Activated T-cell treated with anti-CD3 and anti-CD28 coated beads for 48 hours (primary cell): ENCODE measurements around the gene FAM149A.

Source experiments
- DNase-seq: peaks from one replicate; pipeline ENCODE4 v3.0.0-alpha.2; 2020; ENCODE audit warnings: low read depth

Gene FAM149A

DNA sequence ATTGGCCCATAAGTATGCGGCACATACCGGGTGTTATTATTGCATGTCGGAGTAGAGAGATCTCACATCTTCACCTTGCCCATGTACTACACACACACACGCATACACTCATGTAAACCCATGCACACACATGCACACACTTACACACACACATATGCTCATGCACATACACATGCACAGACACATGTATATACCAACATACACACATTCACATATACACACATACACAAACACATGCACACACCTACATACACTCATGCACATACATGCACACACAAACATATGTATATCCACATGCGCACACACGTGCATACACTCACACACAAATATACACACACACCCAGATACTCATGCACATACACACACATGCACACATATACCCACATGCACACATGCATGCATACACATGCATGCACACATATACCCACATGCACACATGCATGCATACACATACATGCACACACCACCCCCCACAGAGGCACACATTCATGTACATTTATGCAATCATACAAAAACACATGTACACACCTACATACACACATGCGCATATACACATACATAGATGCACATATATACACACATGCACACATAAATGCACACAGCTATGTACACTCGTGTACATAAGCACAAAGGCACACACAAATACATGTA lies 98.1 kb downstream of the FAM149A start:
- DNase-seq: no peak

DNA sequence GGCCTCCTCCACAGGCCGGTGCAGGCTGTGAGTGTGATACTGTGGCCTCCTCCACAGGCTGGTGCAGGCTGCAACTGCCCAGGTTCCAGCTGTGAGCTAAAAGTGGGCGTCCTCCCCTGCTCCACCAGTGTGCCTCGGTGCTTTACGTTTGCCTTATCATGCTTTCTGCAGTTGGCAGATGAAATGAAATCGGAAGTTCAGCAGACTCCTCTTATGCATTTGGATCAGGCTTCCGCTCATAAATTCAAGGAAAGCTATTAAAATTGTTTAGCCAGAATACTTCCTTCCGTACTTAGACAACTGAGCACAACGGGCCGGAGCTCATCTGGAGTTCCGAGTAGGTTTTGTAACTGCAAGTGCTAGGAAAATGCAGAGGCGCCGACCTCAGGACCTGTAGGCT lies 98.9 kb downstream of the FAM149A start:
- DNase-seq: no peak

DNA sequence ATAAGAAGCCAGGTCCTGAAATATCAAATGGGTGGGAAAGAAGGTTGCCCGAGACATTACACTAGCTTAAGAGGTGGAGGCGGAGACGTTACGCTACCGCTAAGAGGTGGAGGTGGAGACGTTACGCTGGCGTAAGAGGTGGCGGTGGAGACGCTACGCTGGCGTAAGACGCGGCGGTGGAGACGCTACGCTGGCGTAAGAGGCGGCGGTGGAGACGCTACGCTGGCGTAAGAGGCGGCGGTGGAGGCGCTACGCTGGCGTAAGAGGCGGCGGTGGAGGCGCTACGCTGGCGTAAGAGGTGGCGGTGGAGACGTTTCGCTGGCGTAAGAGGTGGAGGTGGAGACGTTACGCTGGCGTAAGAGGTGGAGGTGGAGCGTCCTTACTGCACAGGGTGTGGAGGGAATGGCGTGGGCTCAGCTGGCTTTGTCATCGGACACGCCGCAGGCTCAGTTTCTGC lies 99.6 kb downstream of the FAM149A start:
- peak; percentile 64 for DNase-seq

DNA sequence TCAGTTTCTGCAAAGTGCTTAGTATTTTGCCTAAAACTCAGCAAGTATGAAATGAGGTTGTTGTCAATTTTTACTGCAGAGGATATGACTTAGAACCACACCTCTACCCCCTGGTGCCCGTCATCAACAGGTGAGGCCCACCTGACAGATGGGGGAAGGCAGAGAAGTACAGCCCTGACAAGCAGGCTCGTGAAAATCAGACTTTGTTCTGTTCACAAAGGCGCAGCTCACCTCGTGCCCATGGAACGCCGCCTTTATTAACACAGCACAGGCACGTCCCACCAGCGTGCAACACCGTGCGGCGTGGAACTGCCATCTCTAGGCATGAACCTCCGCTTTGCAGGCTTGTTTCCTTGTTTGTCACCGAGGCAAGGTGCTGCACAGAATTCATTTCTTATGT lies 100.2 kb downstream of the FAM149A start:
- DNase-seq: no peak

GRCh38 chr4:186205156-186205555 lies 100.7 kb downstream of the FAM149A start:
- DNase-seq: no peak

GRCh38 chr4:186216465-186217024 lies 112.0 kb downstream of the FAM149A start:
- no peak for DNase-seq

DNA sequence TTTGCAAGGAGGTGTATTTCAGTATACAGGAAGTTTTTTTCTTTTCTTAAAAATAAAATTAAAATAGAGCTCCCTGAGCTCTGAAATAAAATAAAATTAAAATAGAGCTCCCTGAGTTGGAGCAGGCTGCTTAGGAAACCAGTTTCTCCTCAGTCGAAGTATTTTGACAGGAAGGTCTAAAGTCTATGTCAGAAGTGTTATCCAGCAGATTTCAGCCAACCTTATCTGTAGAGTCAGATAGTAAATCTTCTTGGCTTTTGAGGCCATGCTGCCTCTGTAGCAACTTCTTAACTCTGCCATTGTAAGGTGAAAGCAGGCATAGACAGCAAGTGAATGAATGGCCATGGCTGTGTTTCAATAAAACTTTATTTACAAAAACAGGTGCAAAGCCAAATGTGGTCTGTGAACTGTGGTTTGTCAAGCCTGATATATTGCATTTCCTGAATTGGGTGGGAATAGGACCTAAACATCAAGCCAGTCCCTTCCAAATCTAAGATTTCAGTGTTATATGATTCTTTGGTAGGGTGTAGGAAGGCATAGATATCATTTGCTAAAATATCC lies 113.3 kb downstream of the FAM149A start:
- DNase-seq: no peak

DNA sequence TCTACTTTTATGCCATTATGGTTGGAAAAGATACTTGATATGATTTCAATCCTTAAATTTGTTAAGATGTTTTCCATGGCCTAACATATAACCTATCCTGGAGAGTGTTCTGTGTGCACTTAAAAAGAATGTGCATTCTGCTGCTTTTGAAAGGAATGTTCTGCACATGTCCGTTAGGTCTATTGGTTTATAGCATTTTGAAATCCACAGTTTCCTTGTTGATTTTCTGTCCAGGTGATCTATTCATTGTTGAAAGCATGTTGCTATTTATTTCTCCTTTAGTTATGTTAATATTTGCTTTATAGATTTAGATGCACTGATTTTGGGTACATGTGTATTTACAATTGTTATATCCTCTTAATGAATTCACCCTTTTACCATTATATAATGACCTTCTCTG lies 117.1 kb downstream of the FAM149A start:
- DNase-seq: no peak
